Measurements from ENCODE around the gene PSMD8.
"Not testable (repeated sequence)": the region's sequence is repeated elsewhere in the genome, so short reads cannot be mapped to it uniquely, and the experiment has no call there.

PSMD8 gene

GRCh38 chr19:38336638-38337359 lies 37.6 kb upstream of the PSMD8 start:
- TF ChIP-seq, protein P1, sequence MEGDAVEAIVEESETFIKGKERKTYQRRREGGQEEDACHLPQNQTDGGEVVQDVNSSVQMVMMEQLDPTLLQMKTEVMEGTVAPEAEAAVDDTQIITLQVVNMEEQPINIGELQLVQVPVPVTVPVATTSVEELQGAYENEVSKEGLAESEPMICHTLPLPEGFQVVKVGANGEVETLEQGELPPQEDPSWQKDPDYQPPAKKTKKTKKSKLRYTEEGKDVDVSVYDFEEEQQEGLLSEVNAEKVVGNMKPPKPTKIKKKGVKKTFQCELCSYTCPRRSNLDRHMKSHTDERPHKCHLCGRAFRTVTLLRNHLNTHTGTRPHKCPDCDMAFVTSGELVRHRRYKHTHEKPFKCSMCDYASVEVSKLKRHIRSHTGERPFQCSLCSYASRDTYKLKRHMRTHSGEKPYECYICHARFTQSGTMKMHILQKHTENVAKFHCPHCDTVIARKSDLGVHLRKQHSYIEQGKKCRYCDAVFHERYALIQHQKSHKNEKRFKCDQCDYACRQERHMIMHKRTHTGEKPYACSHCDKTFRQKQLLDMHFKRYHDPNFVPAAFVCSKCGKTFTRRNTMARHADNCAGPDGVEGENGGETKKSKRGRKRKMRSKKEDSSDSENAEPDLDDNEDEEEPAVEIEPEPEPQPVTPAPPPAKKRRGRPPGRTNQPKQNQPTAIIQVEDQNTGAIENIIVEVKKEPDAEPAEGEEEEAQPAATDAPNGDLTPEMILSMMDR (IDR thresholded peaks at IDR 0.05; ENCODE audit: extremely low read depth, insufficient read depth, missing control alignments) = no peak
- in situ Hi-C loops (cut with MboI; ENCODE audit: low pct_unique_long_range_greater_than_20kb, low sequenced_read_pairs, unreplicated experiment) = loop anchor here (25.0 kb wide), 1 partner anchor 424 kb away; the partner anchor contains the start of genes SIPA1L3 and WDR87
- peak; percentile 94 for DNase-seq (ENCODE audit: low spot score)

GRCh38 chr19:38337360-38337653 lies 37.1 kb upstream of the PSMD8 start:
- no peak for DNase-seq (ENCODE audit: low spot score)
- TF ChIP-seq, protein P1 (IDR thresholded peaks at IDR 0.05; ENCODE audit: extremely low read depth, insufficient read depth, missing control alignments) = no peak
- in situ Hi-C loops (cut with MboI; ENCODE audit: low pct_unique_long_range_greater_than_20kb, low sequenced_read_pairs, unreplicated experiment) = loop anchor here (25.0 kb wide), 1 partner anchor 425 kb away; the partner anchor contains the start of genes SIPA1L3 and WDR87

- in situ Hi-C loops (cut with MboI; ENCODE audit: low pct_unique_long_range_greater_than_20kb, low sequenced_read_pairs, unreplicated experiment) = loop anchor here (25.0 kb wide), 1 partner anchor 427 kb away; the partner anchor contains the start of genes SIPA1L3 and WDR87
- not testable (repeated sequence) for DNase-seq (ENCODE audit: low spot score)
These were observed 35.4 kb upstream of the PSMD8 start for GRCh38 chr19:38339011-38339410.

DNA sequence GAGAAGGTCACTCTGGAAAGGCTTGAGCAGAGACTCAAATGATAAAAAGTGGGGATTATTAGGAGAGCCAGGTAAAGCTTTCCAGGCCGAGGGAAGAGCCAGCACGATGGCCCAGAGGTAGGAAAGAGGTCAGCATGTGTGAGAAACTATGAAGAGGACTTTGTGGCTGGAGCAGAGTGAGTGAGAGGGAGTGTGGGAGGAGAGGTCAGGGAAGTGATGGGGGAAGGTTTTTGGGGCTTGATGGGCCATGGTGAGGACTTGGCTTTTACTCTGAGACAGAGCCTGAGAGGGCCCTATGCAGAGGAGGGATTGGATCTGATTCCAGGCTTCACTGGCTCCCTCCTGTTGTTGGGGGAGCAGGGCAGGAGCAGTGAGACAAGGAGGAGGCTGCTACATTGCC lies 33.4 kb upstream of the PSMD8 start:
- in situ Hi-C loops (cut with MboI; ENCODE audit: low pct_unique_long_range_greater_than_20kb, low sequenced_read_pairs, unreplicated experiment) = loop anchor here (25.0 kb wide), 1 partner anchor 429 kb away; the partner anchor contains the start of genes SIPA1L3 and WDR87
- no peak for DNase-seq (ENCODE audit: low spot score)
- TF ChIP-seq, protein P1 (IDR thresholded peaks at IDR 0.05; ENCODE audit: extremely low read depth, insufficient read depth, missing control alignments) = no peak

- DNase-seq (ENCODE audit: low spot score) = no peak
- in situ Hi-C loops (cut with MboI; ENCODE audit: low pct_unique_long_range_greater_than_20kb, low sequenced_read_pairs, unreplicated experiment) = loop anchor here (25.0 kb wide), 1 partner anchor 435 kb away; the partner anchor contains the start of genes SIPA1L3 and WDR87
- TF ChIP-seq, protein P1 (IDR thresholded peaks at IDR 0.05; ENCODE audit: extremely low read depth, insufficient read depth, missing control alignments) = no peak
These were observed 27.5 kb upstream of the PSMD8 start for GRCh38 chr19:38346837-38347236.

DNA sequence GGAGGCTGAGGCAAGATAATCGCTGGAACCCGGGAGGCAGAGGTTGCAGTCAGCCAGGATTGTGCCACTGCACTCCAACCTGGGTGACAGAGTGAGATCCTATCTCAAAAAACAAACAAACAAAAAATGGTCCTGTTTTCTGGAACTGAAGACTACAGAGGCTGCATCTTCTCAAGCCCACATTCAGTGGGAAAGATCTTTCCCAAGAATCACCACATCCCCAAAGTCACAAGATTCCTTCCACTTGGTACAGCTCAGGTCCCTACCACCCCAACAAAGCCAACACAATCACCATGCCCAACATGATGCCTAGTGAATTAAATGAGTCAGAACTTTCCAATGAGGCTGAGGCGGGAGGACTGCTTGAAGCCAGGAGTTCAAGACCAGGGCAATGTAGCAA lies 23.5 kb upstream of the PSMD8 start:
- in situ Hi-C loops (cut with MboI; ENCODE audit: low pct_unique_long_range_greater_than_20kb, low sequenced_read_pairs, unreplicated experiment) = no loop called here
- TF ChIP-seq, protein P1 (IDR thresholded peaks at IDR 0.05; ENCODE audit: extremely low read depth, insufficient read depth, missing control alignments) = no peak
- no peak for DNase-seq (ENCODE audit: low spot score)

GRCh38 chr19:38351865-38352395 lies 22.4 kb upstream of the PSMD8 start:
- TF ChIP-seq, protein P1 (IDR thresholded peaks at IDR 0.05; ENCODE audit: extremely low read depth, insufficient read depth, missing control alignments) = no peak
- no peak for DNase-seq (ENCODE audit: low spot score)
- in situ Hi-C loops (cut with MboI; ENCODE audit: low pct_unique_long_range_greater_than_20kb, low sequenced_read_pairs, unreplicated experiment) = no loop called here
